ENCODE data around the gene PTPRD. TPM values are rescaled to one million over a fixed set of nuclear protein-coding genes. Genes with fewer than 3 reads are reported as not detected.

The PTPRD gene
- total RNA-seq, 2 donors from 2014 or later = 97.4 to 101 TPM

- 92 to 100% methylated on average over 1 to 2 of the region's 3 CpGs for WGBS, 2 experiments (ENCODE audit: insufficient coverage in 1 of 2, insufficient read length in 1 of 2)
- Mint-ChIP-seq H3K4me1 (no peaks in the 10 kb centered on the region), H3K36me3 (ENCODE audit: low read depth) (no peaks in the 10 kb centered on the region), H3K27ac (no peak overlapping the region), H3K4me3 (no peak overlapping the region), H3K27me3 (ENCODE audit: insufficient read depth) (no peaks in the 10 kb centered on the region), H3K9me3 (no peaks in the 10 kb centered on the region)
- Histone ChIP-seq H3K36me3 (ENCODE audit: control insufficient read depth, insufficient read depth, low read length) (no peaks in the 10 kb centered on the region), H3K4me3 (ENCODE audit: low read length) (no peak overlapping the region), H3K27ac (ENCODE audit: low read depth, low read length) (no peak overlapping the region), H3K27me3 (ENCODE audit: control insufficient read depth, insufficient read depth, low read length, poor library complexity, severe bottlenecking) (no peaks in the 10 kb centered on the region), H3K9ac (ENCODE audit: extremely low read depth, low read length, poor library complexity, severe bottlenecking) (no peak overlapping the region), H3K4me1 (ENCODE audit: control insufficient read depth, insufficient read depth, low read length) (no peaks in the 10 kb centered on the region), H3K9me3 (ENCODE audit: control insufficient read depth, low read length) (no peaks in the 10 kb centered on the region)
- TF ChIP-seq, protein P1, sequence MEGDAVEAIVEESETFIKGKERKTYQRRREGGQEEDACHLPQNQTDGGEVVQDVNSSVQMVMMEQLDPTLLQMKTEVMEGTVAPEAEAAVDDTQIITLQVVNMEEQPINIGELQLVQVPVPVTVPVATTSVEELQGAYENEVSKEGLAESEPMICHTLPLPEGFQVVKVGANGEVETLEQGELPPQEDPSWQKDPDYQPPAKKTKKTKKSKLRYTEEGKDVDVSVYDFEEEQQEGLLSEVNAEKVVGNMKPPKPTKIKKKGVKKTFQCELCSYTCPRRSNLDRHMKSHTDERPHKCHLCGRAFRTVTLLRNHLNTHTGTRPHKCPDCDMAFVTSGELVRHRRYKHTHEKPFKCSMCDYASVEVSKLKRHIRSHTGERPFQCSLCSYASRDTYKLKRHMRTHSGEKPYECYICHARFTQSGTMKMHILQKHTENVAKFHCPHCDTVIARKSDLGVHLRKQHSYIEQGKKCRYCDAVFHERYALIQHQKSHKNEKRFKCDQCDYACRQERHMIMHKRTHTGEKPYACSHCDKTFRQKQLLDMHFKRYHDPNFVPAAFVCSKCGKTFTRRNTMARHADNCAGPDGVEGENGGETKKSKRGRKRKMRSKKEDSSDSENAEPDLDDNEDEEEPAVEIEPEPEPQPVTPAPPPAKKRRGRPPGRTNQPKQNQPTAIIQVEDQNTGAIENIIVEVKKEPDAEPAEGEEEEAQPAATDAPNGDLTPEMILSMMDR (conservative IDR thresholded peaks at IDR 0.05) = no peak
- DNase-seq = no peak
Observed at GRCh38 chr9:9862235-9862810, 750.5 kb downstream of the PTPRD start.

DNA sequence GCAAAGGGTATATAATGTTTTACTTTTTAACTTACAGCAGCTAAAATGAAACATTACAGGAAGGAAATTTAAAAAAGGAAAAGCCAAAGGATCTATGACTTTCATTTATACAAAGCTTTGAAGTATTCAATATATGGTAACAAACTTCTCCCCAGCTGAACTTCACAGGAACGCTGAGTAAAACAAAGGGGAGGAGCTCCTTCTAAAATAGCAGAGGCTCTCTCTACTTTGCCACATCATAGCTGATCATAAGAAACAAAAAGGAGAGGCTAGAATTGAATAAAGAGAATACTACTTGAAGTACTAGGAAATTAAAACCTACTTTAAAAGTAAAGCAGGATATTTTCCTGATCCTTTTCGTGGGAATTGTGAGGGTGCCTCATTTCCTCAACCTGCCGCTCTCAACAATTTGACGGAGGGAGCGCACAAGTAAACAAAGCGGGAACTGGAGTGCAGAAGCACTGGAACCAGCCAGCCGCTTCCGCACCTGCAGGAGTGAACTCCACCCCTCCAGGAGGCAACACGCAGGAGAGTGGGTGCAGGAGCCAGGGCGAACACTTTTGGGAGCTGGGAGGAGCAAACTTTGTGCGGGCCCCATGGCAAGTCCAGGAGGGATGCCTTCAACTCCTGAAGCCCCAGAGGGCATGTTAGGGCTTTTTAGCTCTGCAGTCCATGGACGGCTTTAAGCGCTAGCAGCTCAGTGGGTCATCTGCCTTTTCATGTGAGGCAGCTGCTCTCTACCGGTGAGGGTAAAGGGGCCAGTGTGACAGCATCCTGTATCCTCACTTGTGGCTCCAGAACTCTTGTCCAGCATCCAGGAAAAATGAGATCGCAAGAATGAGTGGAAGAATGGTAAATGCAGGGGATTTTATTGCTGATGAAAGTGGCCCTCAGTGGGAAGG is 757.4 kb downstream of the PTPRD start:
- H3K27me3 Mint-ChIP-seq (ENCODE audit: insufficient read depth) = peaks cover 8% of the 10 kb centered on the region
- no peaks in the 10 kb centered on the region for H3K27me3 ChIP-seq (ENCODE audit: control insufficient read depth, insufficient read depth, low read length, poor library complexity, severe bottlenecking)
- no peaks in the 10 kb centered on the region for H3K36me3 ChIP-seq (ENCODE audit: control insufficient read depth, insufficient read depth, low read length)
- no peaks in the 10 kb centered on the region for H3K4me1 Mint-ChIP-seq
- no peaks in the 10 kb centered on the region for H3K36me3 Mint-ChIP-seq (ENCODE audit: low read depth)
- H3K4me3 ChIP-seq (ENCODE audit: low read length) = no peak overlapping the region
- peak overlapping the region; percentile 40 for H3K4me3 Mint-ChIP-seq
- no peak overlapping the region for H3K9ac ChIP-seq (ENCODE audit: extremely low read depth, low read length, poor library complexity, severe bottlenecking)
- peak; percentile 49 for DNase-seq
- H3K9me3 Mint-ChIP-seq = no peaks in the 10 kb centered on the region
- TF ChIP-seq, protein P1 (conservative IDR thresholded peaks at IDR 0.05) = no peak
- H3K27ac ChIP-seq (ENCODE audit: low read depth, low read length) = no peak overlapping the region
- H3K27ac Mint-ChIP-seq = no peak overlapping the region
- H3K4me1 ChIP-seq (ENCODE audit: control insufficient read depth, insufficient read depth, low read length) = no peaks in the 10 kb centered on the region
- 89 to 91% methylated on average over 13 to 14 of the region's 15 CpGs for WGBS, 2 experiments (ENCODE audit: insufficient coverage in 1 of 2, insufficient read length in 1 of 2)
- no peaks in the 10 kb centered on the region for H3K9me3 ChIP-seq (ENCODE audit: control insufficient read depth, low read length)

GRCh38 chr9:9847750-9848149 is 765.1 kb downstream of the PTPRD start:
- no peak overlapping the region for H3K4me3 Mint-ChIP-seq
- H3K4me1 ChIP-seq (ENCODE audit: control insufficient read depth, insufficient read depth, low read length) = no peaks in the 10 kb centered on the region
- H3K36me3 Mint-ChIP-seq (ENCODE audit: low read depth) = no peaks in the 10 kb centered on the region
- no peak overlapping the region for H3K4me3 ChIP-seq (ENCODE audit: low read length)
- no peak for DNase-seq
- H3K27me3 ChIP-seq (ENCODE audit: control insufficient read depth, insufficient read depth, low read length, poor library complexity, severe bottlenecking) = no peaks in the 10 kb centered on the region
- 84 to 85% methylated on average over 4 to 5 of the region's 5 CpGs for WGBS, 2 experiments (ENCODE audit: insufficient coverage in 1 of 2, insufficient read length in 1 of 2)
- H3K9me3 Mint-ChIP-seq = no peaks in the 10 kb centered on the region
- no peak overlapping the region for H3K9ac ChIP-seq (ENCODE audit: extremely low read depth, low read length, poor library complexity, severe bottlenecking)
- TF ChIP-seq, protein P1 (conservative IDR thresholded peaks at IDR 0.05) = no peak
- no peaks in the 10 kb centered on the region for H3K36me3 ChIP-seq (ENCODE audit: control insufficient read depth, insufficient read depth, low read length)
- H3K27me3 Mint-ChIP-seq (ENCODE audit: insufficient read depth) = no peaks in the 10 kb centered on the region
- H3K27ac Mint-ChIP-seq = no peak overlapping the region
- no peaks in the 10 kb centered on the region for H3K9me3 ChIP-seq (ENCODE audit: control insufficient read depth, low read length)
- H3K27ac ChIP-seq (ENCODE audit: low read depth, low read length) = no peak overlapping the region
- no peaks in the 10 kb centered on the region for H3K4me1 Mint-ChIP-seq

All from endodermal cell (in vitro differentiated cells).